22Rv1 (cell line): Measurements from ENCODE around the gene STARD10.

Experiments used
- CTCF ChIP-seq: fragments of 450-650 bp; IDR thresholded peaks from 2 replicates; pipeline ENCODE4 v1.5.1; 2017; ENCODE audit warnings: mild to moderate bottlenecking
- ZFX ChIP-seq: fragments of 450-650 bp; IDR thresholded peaks from 2 replicates; pipeline ENCODE4 v1.6.1; 2017; ENCODE audit warnings: antibody characterized with exemption, borderline replicate concordance

- no peak for TF ChIP-seq CTCF
- TF ChIP-seq ZFX: no peak
Measured at GRCh38 chr11:72824020-72824419, 30.2 kb upstream of the STARD10 start.
